SK-N-SH (cell line): ENCODE data around the gene SPATA25. TPM values are rescaled to one million over a fixed set of nuclear protein-coding genes. Genes with fewer than 3 reads are reported as not detected.

Experiments
- CTCF ChIA-PET: fragments of 300-600, 350-600 bp; formaldehyde crosslinking; extraction: SDS; loops from one replicate; lab custom pipeline; 2021; lab: Yijun Ruan, JAX
- POLR2A ChIA-PET: fragments of 350-600 bp; sonication (Branson Sonifier 250); formaldehyde crosslinking; extraction: SDS; loops from one replicate; lab custom pipeline; 2020; ENCODE audit warnings: antibody characterized with exemption, inconsistent platforms; lab: Yijun Ruan, JAX
- DNase-seq: peaks from one replicate; pipeline ENCODE4 v3.0.0; 2012
- H2AFZ ChIP-seq: fragments of 200-600 bp; sonication (generic); 2 replicates; pipeline ENCODE4 v1.8.1; 2016; ENCODE audit warnings: antibody characterized with exemption, mild to moderate bottlenecking, low read depth
- H3F3A ChIP-seq: fragments of 200-600 bp; sonication (generic); replicated peaks from 2 replicates; pipeline ENCODE3; 2016; ENCODE audit warnings: antibody characterized with exemption, mild to moderate bottlenecking; ENCODE audit not compliant: insufficient read depth
- H3K27ac ChIP-seq, 2 experiments: fragments of 200-500 bp in 1 of 2; fragments of 200-600 bp in 1 of 2; sonication (Bioruptor generic) in 1 of 2; sonication (generic), shearing (Covaris generic) in 1 of 2; 2 replicates each; pipeline versions ENCODE4 v1.5.1 to v1.6.1; 2014 to 2016; ENCODE audit warnings: low read depth in 2 of 2, inconsistent platforms in 1 of 2, low read length in 1 of 2, mild to moderate bottlenecking in 1 of 2, mixed read lengths in 1 of 2
- H3K27me3 ChIP-seq: fragments of 200-600 bp; sonication (generic), shearing (Covaris generic); 2 replicates; pipeline ENCODE4 v1.6.1; 2016; ENCODE audit warnings: mixed run types; ENCODE audit not compliant: insufficient read depth
- H3K36me3 ChIP-seq, 2 experiments: fragments of 200-500 bp in 1 of 2; fragments of 200-600 bp in 1 of 2; sonication (Bioruptor generic) in 1 of 2; sonication (generic) in 1 of 2; replicated peaks in 1 of 2; 2 replicates each; pipeline versions ENCODE3 to v1.5.1; 2014 to 2016; ENCODE audit warnings: low read length in 1 of 2, mild to moderate bottlenecking in 1 of 2; ENCODE audit not compliant: insufficient read depth in 2 of 2, control insufficient read depth in 1 of 2
- H3K4me1 ChIP-seq, 2 experiments: fragments of 200-500 bp in 1 of 2; fragments of 200-600 bp in 1 of 2; sonication (Bioruptor generic) in 1 of 2; sonication (generic), shearing (Covaris generic) in 1 of 2; 2 replicates each; pipeline versions ENCODE4 v1.5.1 to v1.6.1; 2014 to 2016; ENCODE audit warnings: low read depth in 1 of 2, low read length in 1 of 2, mixed run types in 1 of 2; ENCODE audit not compliant: insufficient read depth in 2 of 2, control insufficient read depth in 1 of 2
- H3K4me2 ChIP-seq: fragments of 200-600 bp; sonication (generic), shearing (Covaris generic); 2 replicates; pipeline ENCODE4 v1.6.1; 2017; ENCODE audit warnings: mixed run types
- H3K4me3 ChIP-seq, 2 experiments: fragments of 200-500 bp in 1 of 2; fragments of 200-600 bp in 1 of 2; sonication (Bioruptor generic) in 1 of 2; sonication (generic), shearing (Covaris generic) in 1 of 2; 2 replicates each; pipeline versions ENCODE4 v1.5.1 to v1.8.1; 2014 to 2016; ENCODE audit warnings: low read depth in 2 of 2, inconsistent platforms in 1 of 2, low read length in 1 of 2, mild to moderate bottlenecking in 1 of 2, mixed read lengths in 1 of 2, moderate library complexity in 1 of 2
- H3K79me2 ChIP-seq: fragments of 200-600 bp; sonication (generic); 2 replicates; pipeline ENCODE4 v1.8.1; 2017; ENCODE audit warnings: mild to moderate bottlenecking; ENCODE audit not compliant: insufficient read depth
- H3K9ac ChIP-seq: fragments of 200-600 bp; sonication (generic); 2 replicates; pipeline ENCODE4 v1.6.1; 2017; ENCODE audit warnings: mixed run types
- H3K9me2 ChIP-seq: fragments of 200-600 bp; sonication (generic); 2 replicates; pipeline ENCODE4 v1.6.1; 2017; ENCODE audit warnings: mixed run types
- H3K9me3 ChIP-seq: fragments of 200-600 bp; sonication (generic); 2 replicates; pipeline ENCODE4 v1.6.1; 2017; ENCODE audit warnings: mixed run types, mild to moderate bottlenecking, moderate library complexity
- H4K20me1 ChIP-seq: fragments of 200-600 bp; sonication (generic); 2 replicates; pipeline ENCODE4 v1.6.1; 2017; ENCODE audit warnings: mild to moderate bottlenecking, mixed run types; ENCODE audit not compliant: insufficient read depth
- CHD2 ChIP-seq: fragments of 150-350 bp; IDR thresholded peaks from 2 replicates; pipeline ENCODE4 v1.6.1; 2018; ENCODE audit warnings: low read length; ENCODE audit not compliant: partially characterized antibody
- ELF1 ChIP-seq: IDR thresholded peaks from 2 replicates; pipeline ENCODE4 v1.4.0; 2012
- EP300 ChIP-seq, 2 experiments: IDR thresholded peaks; 2 replicates each; pipeline versions ENCODE4 v1.4.0 to v1.6.1; 2012; ENCODE audit warnings: borderline replicate concordance in 1 of 2, low read depth in 1 of 2, low read length in 1 of 2
- EZH2phosphoT487 ChIP-seq: fragments of 200-600 bp; sonication (generic); IDR thresholded peaks from 2 replicates; pipeline ENCODE4 v1.6.1; 2017; ENCODE audit warnings: low read depth, mixed run types, mild to moderate bottlenecking, antibody characterized with exemption, moderate library complexity, borderline replicate concordance
- FOXJ3 ChIP-seq: sonication (generic); formaldehyde crosslinking; IDR thresholded peaks from 2 replicates; pipeline ENCODE4 v1.5.1; 2020; ENCODE audit warnings: mild to moderate bottlenecking, missing genetic modification reagents
- FOXM1 ChIP-seq: IDR thresholded peaks from 2 replicates; pipeline ENCODE4 v1.4.0; 2012; ENCODE audit warnings: low read depth, mild to moderate bottlenecking
- GATA2 ChIP-seq: sonication (generic); formaldehyde crosslinking; IDR thresholded peaks from 2 replicates; pipeline ENCODE4 v1.5.0; 2020; ENCODE audit warnings: mild to moderate bottlenecking, missing genetic modification reagents
- JUND ChIP-seq: IDR thresholded peaks from 2 replicates; pipeline ENCODE4 v1.4.0; 2012
- MXI1 ChIP-seq: IDR thresholded peaks from 2 replicates; pipeline ENCODE4 v1.6.1; 2012; ENCODE audit warnings: mild to moderate bottlenecking, low read depth, low read length, improper control_type of control experiment
- NFIC ChIP-seq: IDR thresholded peaks from 2 replicates; pipeline ENCODE4 v1.4.0; 2012; ENCODE audit warnings: borderline replicate concordance
- PBX3 ChIP-seq: IDR thresholded peaks from 2 replicates; pipeline ENCODE4; 2012
- RAD21 ChIP-seq: IDR thresholded peaks from 2 replicates; pipeline ENCODE4 v1.6.1; 2012; ENCODE audit warnings: mild to moderate bottlenecking, low read length
- RCOR1 ChIP-seq: fragments of 150-350 bp; IDR thresholded peaks from 2 replicates; pipeline ENCODE4 v1.6.1; 2017; ENCODE audit warnings: antibody characterized with exemption, low read length
- REST ChIP-seq: IDR thresholded peaks from 2 replicates; pipeline ENCODE4 v1.6.1; 2012; ENCODE audit warnings: mild to moderate bottlenecking, low read depth, low read length, moderate library complexity
- RFX5 ChIP-seq: IDR thresholded peaks from 2 replicates; pipeline ENCODE4 v1.6.1; 2012; ENCODE audit warnings: mild to moderate bottlenecking, improper control_type of control experiment, low read length
- RXRA ChIP-seq: IDR thresholded peaks from 2 replicates; pipeline ENCODE4 v1.4.0; 2012; ENCODE audit warnings: low read depth, mild to moderate bottlenecking, borderline replicate concordance
- SIN3A ChIP-seq: IDR thresholded peaks from 2 replicates; pipeline ENCODE4 v1.6.1; 2012; ENCODE audit warnings: low read depth, mild to moderate bottlenecking, low read length, moderate library complexity, borderline replicate concordance
- SMC3 ChIP-seq: IDR thresholded peaks from 2 replicates; pipeline ENCODE4 v1.6.1; 2012; ENCODE audit warnings: low read depth, low read length, improper control_type of control experiment
- TAF1 ChIP-seq: IDR thresholded peaks from 2 replicates; pipeline ENCODE4 v1.6.1; 2012; ENCODE audit warnings: low read depth, mild to moderate bottlenecking, low read length, moderate library complexity, borderline replicate concordance
- TCF12 ChIP-seq: IDR thresholded peaks from 2 replicates; pipeline ENCODE4 v1.4.0; 2012
- TEAD4 ChIP-seq: IDR thresholded peaks from 2 replicates; pipeline ENCODE4 v1.4.0; 2012; ENCODE audit warnings: mild to moderate bottlenecking, borderline replicate concordance; ENCODE audit not compliant: insufficient read depth
- USF2 ChIP-seq: fragments of 150-350 bp; IDR thresholded peaks from 2 replicates; pipeline ENCODE4 v1.6.1; 2017; ENCODE audit warnings: antibody characterized with exemption, low read length, low read depth, borderline replicate concordance
- YY1 ChIP-seq: IDR thresholded peaks from 2 replicates; pipeline ENCODE4 v1.4.0; 2012; ENCODE audit warnings: low read depth, mild to moderate bottlenecking
- ZBTB33 ChIP-seq: IDR thresholded peaks from 2 replicates; pipeline ENCODE4 v1.4.0; 2012; ENCODE audit warnings: low read depth, borderline replicate concordance
- WGBS: methylation state at CpG from one replicate; pipeline ENCODE4 v1.1.6; 2017; ENCODE audit warnings: low lambda C conversion rate; 5-methylcytosine and 5-hydroxymethylcytosine counted together
- polyA plus RNA-seq, 3 experiments: library from polyadenylated mRNA; depleted of rRNA; stranded (reverse); fragments of >200 nt; gene quantifications; 2 replicates each; pipeline ENCODE4 v1.2.3, GENCODE V29; 2012

Gene SPATA25
- polyA plus RNA-seq, 1 of the 3 experiments (the other 2 are of a cell fraction) = 1.3 TPM

- POLR2A ChIA-PET = interaction anchor here (0.6 to 2.5 kb wide), 8 partner anchors 9 to 76 kb away, joined by 3 to 26 read pairs (median 4); partner anchors contain the start of genes CTSA and NEURL2
- H3F3A ChIP-seq = peaks cover 11% of the 10 kb centered on the region
- TF ChIP-seq JUND (no peak), MXI1 (peak; percentile 89; the same call in 1 of the 2 replicates), SIN3A (peak; percentile 32; the same call in 1 of the 2 replicates), YY1 (peak; percentile 90), RAD21 (no peak), REST (no peak; the same call in 1 of the 2 replicates), TAF1 (peak; percentile 94), ZBTB33 (no peak), RFX5 (peak; percentile 89), EZH2phosphoT487 (no peak), EP300 (IDR thresholded peaks at IDR 0.05; ENCODE audit: borderline replicate concordance in 1 of 2, low read depth in 1 of 2, low read length in 1 of 2) (no peak), FOXJ3 (CRISPR knock-in tag) (no peak), GATA2 (no peak), RXRA (no peak), PBX3 (peak; percentile 100), TEAD4 (no peak), TCF12 (no peak), CHD2 (peak; percentile 96), NFIC (no peak), USF2 (no peak), RCOR1 (no peak), ELF1 (no peak), FOXM1 (no peak), SMC3 (no peak)
These were observed 6.2 kb downstream of the SPATA25 start, which contains the start of gene ZSWIM1 for GRCh38 chr20:45880988-45881788. Gene ZSWIM1, plus strand, starts transcription at chr20:45881227. Its CDS starts 1,366 bp downstream, at chr20:45882593.

More at GRCh38 chr20:45880988-45881788, 6.2 kb downstream of the SPATA25 start, which contains the start of gene ZSWIM1:
- H4K20me1 ChIP-seq = no peaks in the 10 kb centered on the region
- peak within 1 kb of the TSS; percentile 65 to 76 for H3K4me3 ChIP-seq
- peak within 1 kb of the TSS; percentile 61 for H2AFZ ChIP-seq
- peak; percentile 97 for DNase-seq
- CTCF ChIA-PET = interaction anchor here (0.8 to 3.2 kb wide), 7 partner anchors 9 to 106 kb away, joined by 3 to 24 read pairs (median 3); partner anchors contain the start of genes CTSA and NEURL2
- H3K9me2 ChIP-seq = no peaks in the 10 kb centered on the region
- H3K4me2 ChIP-seq = peak within 1 kb of the TSS; percentile 74
- peaks cover 3 to 16% of the 10 kb centered on the region in 2 experiments for H3K36me3 ChIP-seq
- WGBS = 1% methylated on average over 21 of the region's 23 CpGs
- peaks cover 14% of the 10 kb centered on the region for H3K79me2 ChIP-seq
- peaks cover 3 to 10% of the 10 kb centered on the region in 2 experiments; a peak in 2 of 4 replicates for H3K4me1 ChIP-seq
- H3K9ac ChIP-seq = peak within 1 kb of the TSS; percentile 77
- H3K27me3 ChIP-seq = no peaks in the 10 kb centered on the region
- no peaks in the 10 kb centered on the region for H3K9me3 ChIP-seq
- H3K27ac ChIP-seq = peak within 1 kb of the TSS; percentile 34 to 65; a peak in 3 of 4 replicates
